ENCODE measurements around the gene OR8D1. TPM values are rescaled to one million over a fixed set of nuclear protein-coding genes. Genes with fewer than 3 reads are reported as not detected.

Gene OR8D1
- total and polyA plus RNA-seq, 7 donors = not detected

GRCh38 chr11:124256076-124256475, 57.7 kb downstream of the OR8D1 start, which contains the start of gene OR8G5:
OR8G5 (plus strand) TSS chr11:124256376; CDS start chr11:124264932, 8,556 bp downstream.
- Histone ChIP-seq H3K27me3 (ENCODE audit: insufficient read depth in 3 of 3, low read length in 2 of 3) (no peaks in the 10 kb centered on the region), H3K27ac (no peak within 1 kb of the TSS), H3K4me1 (no peaks in the 10 kb centered on the region), H3K36me3 (ENCODE audit: insufficient read depth in 1 of 2, low read depth in 1 of 2) (no peaks in the 10 kb centered on the region), H3K9me3 (no peaks in the 10 kb centered on the region), H3K4me3 (no peak within 1 kb of the TSS)
- no peak for DNase-seq
- ATAC-seq = no peak
- 61 to 71% (median 67%) methylated on average over 4 of the region's 4 CpGs for WGBS, 3 donors
- TF ChIP-seq CTCF (IDR thresholded peaks at IDR 0.05) = no peak
- intact Hi-C loops (cut with DNase I) = no loop called here

Other genes starting within 250 kb of the OR8D1 start
- gene VWA5A, start 198.5 kb downstream of the OR8D1 start, total RNA-seq = 1 to 10 TPM; 3.4 to 6.7 (median 4.8) TPM
- gene VWA5A, start 198.5 kb downstream of the OR8D1 start, polyA plus RNA-seq = 1 to 10 TPM; 1.2 to 2.0 (median 1.3) TPM
- gene OR10D3, start 130.6 kb downstream of the OR8D1 start, total RNA-seq = not detected
- not detected for gene OR10D3, start 130.6 kb downstream of the OR8D1 start, polyA plus RNA-seq
- gene OR8G1, start 72.9 kb downstream of the OR8D1 start, total RNA-seq = not detected
- gene OR8G1, start 72.9 kb downstream of the OR8D1 start, polyA plus RNA-seq = not detected
- not detected for gene OR8G5, start 57.6 kb downstream of the OR8D1 start, total RNA-seq
- not detected for gene OR8G5, start 57.6 kb downstream of the OR8D1 start, polyA plus RNA-seq
- gene OR8D2, start 6.2 kb upstream of the OR8D1 start, total RNA-seq = not detected
- not detected for gene OR8D2, start 6.2 kb upstream of the OR8D1 start, polyA plus RNA-seq
- gene OR8B2, start 70.5 kb upstream of the OR8D1 start, total RNA-seq = not detected
- gene OR8B2, start 70.5 kb upstream of the OR8D1 start, polyA plus RNA-seq = not detected
- gene OR8B3, start 85.1 kb upstream of the OR8D1 start, total RNA-seq = not detected
- gene OR8B3, start 85.1 kb upstream of the OR8D1 start, polyA plus RNA-seq = not detected
- not detected for gene OR8B4, start 110.9 kb upstream of the OR8D1 start, total RNA-seq
- not detected for gene OR8B4, start 110.9 kb upstream of the OR8D1 start, polyA plus RNA-seq
- not detected for gene OR8B8, start 131.7 kb upstream of the OR8D1 start, total RNA-seq
- gene OR8B8, start 131.7 kb upstream of the OR8D1 start, polyA plus RNA-seq = not detected
- gene OR8B12, start 229.7 kb upstream of the OR8D1 start, total RNA-seq = not detected
- not detected for gene OR8B12, start 229.7 kb upstream of the OR8D1 start, polyA plus RNA-seq